ENCODE results near the gene UCHL3. TPM values are rescaled to one million over a fixed set of nuclear protein-coding genes. Genes with fewer than 3 reads are reported as not detected.
A peak's percentile ranks its signal among the peaks of the same experiment; 100 is the strongest.

Gene UCHL3
- total and polyA plus RNA-seq, 10 of the 15 experiments (the other 5 are each of a cell fraction or from before 2014, with no cell fraction given) = 52.5 to 179 (median 104) TPM

DNA sequence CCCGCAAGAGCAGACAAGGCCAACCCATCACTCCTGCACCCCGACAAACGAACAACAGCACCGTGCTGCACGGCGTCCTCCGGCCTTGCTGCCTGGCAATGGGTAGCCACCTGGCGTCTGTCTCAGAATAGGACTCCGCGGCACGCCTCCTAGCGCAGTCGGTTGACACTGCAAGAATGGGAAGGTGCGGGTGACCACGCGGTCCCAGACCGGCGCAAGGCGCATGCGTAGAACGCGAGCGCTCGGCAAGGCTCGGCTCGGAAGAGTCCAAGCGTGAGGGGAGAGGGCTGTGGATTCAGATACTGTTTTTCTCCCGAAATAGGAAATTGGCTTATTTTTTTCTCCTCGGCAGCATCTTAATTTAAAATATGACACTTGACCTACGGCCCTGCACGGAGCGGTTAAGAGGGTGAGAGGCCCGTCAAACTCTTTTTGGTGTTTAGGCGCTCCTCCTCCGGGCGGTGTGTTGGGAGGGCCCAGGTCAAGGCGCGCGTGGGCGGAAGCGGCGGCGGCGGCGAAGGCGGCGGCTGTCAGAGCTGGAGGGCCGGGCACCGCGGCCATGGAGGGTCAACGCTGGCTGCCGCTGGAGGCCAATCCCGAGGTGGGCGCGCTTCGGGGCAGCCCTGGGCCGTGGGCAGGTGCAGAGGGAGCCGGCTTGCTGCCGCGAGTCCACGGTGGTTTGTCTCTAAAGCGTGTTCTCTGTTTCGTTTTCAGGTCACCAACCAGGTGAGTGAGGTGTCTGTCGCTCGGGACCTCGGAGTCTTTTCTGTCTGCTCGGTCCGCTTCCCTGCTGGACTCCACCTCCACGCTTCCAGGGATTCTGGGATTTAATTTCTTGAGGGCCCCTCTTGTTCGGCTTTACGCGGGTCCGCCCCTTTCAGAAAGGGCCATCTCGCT lies at the start of gene UCHL3 (continued):
- TF ChIP-seq REST (IDR thresholded peaks at IDR 0.05; ENCODE audit: low read depth, low read length) (no peak), ZBED1 (IDR thresholded peaks at IDR 0.05; ENCODE audit: borderline replicate concordance) (no peak), GABPA (IDR thresholded peaks at IDR 0.05; ENCODE audit: low read depth) (no peak), RFX5 (IDR thresholded peaks at IDR 0.05; ENCODE audit: low read depth, low read length) (no peak), ESRRA (IDR thresholded peaks at IDR 0.05; ENCODE audit: low read length) (peak; percentile 60; the same call in 1 of the 2 replicates), SUZ12 (IDR thresholded peaks at IDR 0.05; ENCODE audit: unreplicated experiment) (no peak), FOS (IDR thresholded peaks at IDR 0.05; ENCODE audit: borderline replicate concordance, extremely low read depth, insufficient read length) (no peak), MEF2B (IDR thresholded peaks at IDR 0.05; ENCODE audit: partially characterized antibody, poor library complexity, severe bottlenecking) (no peak), EED (IDR thresholded peaks at IDR 0.05; ENCODE audit: low read depth) (no peak; the same call in 1 of the 2 replicates), MXI1 (IDR thresholded peaks at IDR 0.05; ENCODE audit: low read depth, low read length) (peak; percentile 90), CHD1 (IDR thresholded peaks at IDR 0.05; ENCODE audit: low read depth, low read length) (peak; percentile 99), NRF1 (conservative IDR thresholded peaks at IDR 0.05; ENCODE audit: low read depth, low read length) (peak; percentile 60), SKIL (IDR thresholded peaks at IDR 0.05; ENCODE audit: low read depth, poor library complexity, severe bottlenecking) (peak; percentile 98), SUPT20H (IDR thresholded peaks at IDR 0.05; ENCODE audit: borderline replicate concordance, control insufficient read depth, low read depth, low read length) (no peak), SMAD1 (IDR thresholded peaks at IDR 0.05; ENCODE audit: low read depth, partially characterized antibody) (no peak), KAT2A (conservative IDR thresholded peaks at IDR 0.05; ENCODE audit: control insufficient read depth, low read depth, low read length) (no peak), TAF1 (IDR thresholded peaks at IDR 0.05; ENCODE audit: borderline replicate concordance, low read depth, low read length) (peak; percentile 67; the same call in 1 of the 2 replicates), CBX5 (IDR thresholded peaks at IDR 0.05; ENCODE audit: low read depth) (peak; percentile 33; the same call in 1 of the 2 replicates), SIX5 (IDR thresholded peaks at IDR 0.05; ENCODE audit: low read depth, low read length, severe bottlenecking) (peak; percentile 45), KLF5 (IDR thresholded peaks at IDR 0.05; ENCODE audit: partially characterized antibody) (peak; percentile 99), RAD21 (IDR thresholded peaks at IDR 0.05; ENCODE audit: insufficient read depth, low read depth, low read length) (peak; percentile 88)
- TF ChIP-seq, protein P1, sequence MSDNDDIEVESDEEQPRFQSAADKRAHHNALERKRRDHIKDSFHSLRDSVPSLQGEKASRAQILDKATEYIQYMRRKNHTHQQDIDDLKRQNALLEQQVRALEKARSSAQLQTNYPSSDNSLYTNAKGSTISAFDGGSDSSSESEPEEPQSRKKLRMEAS (IDR thresholded peaks at IDR 0.05; ENCODE audit: low read depth, low read length) = peak; percentile 95
- TF ChIP-seq, protein P2, sequence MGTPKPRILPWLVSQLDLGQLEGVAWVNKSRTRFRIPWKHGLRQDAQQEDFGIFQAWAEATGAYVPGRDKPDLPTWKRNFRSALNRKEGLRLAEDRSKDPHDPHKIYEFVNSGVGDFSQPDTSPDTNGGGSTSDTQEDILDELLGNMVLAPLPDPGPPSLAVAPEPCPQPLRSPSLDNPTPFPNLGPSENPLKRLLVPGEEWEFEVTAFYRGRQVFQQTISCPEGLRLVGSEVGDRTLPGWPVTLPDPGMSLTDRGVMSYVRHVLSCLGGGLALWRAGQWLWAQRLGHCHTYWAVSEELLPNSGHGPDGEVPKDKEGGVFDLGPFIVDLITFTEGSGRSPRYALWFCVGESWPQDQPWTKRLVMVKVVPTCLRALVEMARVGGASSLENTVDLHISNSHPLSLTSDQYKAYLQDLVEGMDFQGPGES (IDR thresholded peaks at IDR 0.05) = no peak
